Ishikawa (cell line): ENCODE data around the gene ZNF467.
A peak's percentile ranks its signal among the peaks of the same experiment; 100 is the strongest.

ENCODE experiments used
- CEBPB ChIP-seq: IDR thresholded peaks from 2 replicates; pipeline ENCODE4 v1.6.1; 2012
- CREB1 ChIP-seq: IDR thresholded peaks from 2 replicates; pipeline ENCODE4 v1.6.1; 2012; ENCODE audit warnings: low read depth
- EGR1 ChIP-seq: IDR thresholded peaks from 2 replicates; pipeline ENCODE4 v1.6.1; 2012
- EP300 ChIP-seq: IDR thresholded peaks from 2 replicates; pipeline ENCODE4 v1.6.1; 2012; ENCODE audit warnings: borderline replicate concordance
- FOXM1 ChIP-seq: IDR thresholded peaks from 2 replicates; pipeline ENCODE4 v1.6.1; 2012; ENCODE audit warnings: low read depth, borderline replicate concordance
- MAX ChIP-seq: IDR thresholded peaks from 2 replicates; pipeline ENCODE4 v1.6.1; 2012
- NFIC ChIP-seq: IDR thresholded peaks from 2 replicates; pipeline ENCODE4 v1.6.1; 2012
- RAD21 ChIP-seq: IDR thresholded peaks from 2 replicates; pipeline ENCODE4 v1.6.1; 2012; ENCODE audit warnings: low read depth
- REST ChIP-seq: IDR thresholded peaks from 2 replicates; pipeline ENCODE4 v1.6.1; 2012; ENCODE audit warnings: low read depth, mild to moderate bottlenecking
- TAF1 ChIP-seq: IDR thresholded peaks from 2 replicates; pipeline ENCODE4 v1.6.1; 2012; ENCODE audit warnings: low read depth, mild to moderate bottlenecking
- TCF12 ChIP-seq: IDR thresholded peaks from 2 replicates; pipeline ENCODE4 v1.6.1; 2012; ENCODE audit warnings: low read depth
- TEAD4 ChIP-seq: IDR thresholded peaks from 2 replicates; pipeline ENCODE4 v1.6.1; 2012
- USF1 ChIP-seq: IDR thresholded peaks from 2 replicates; pipeline ENCODE4 v1.6.1; 2012
- YY1 ChIP-seq: IDR thresholded peaks from 2 replicates; pipeline ENCODE4 v1.6.1; 2012; ENCODE audit warnings: low read depth
- ZBTB7A ChIP-seq: IDR thresholded peaks from 2 replicates; pipeline ENCODE4 v1.6.1; 2012; ENCODE audit warnings: low read depth

The ZNF467 gene

DNA sequence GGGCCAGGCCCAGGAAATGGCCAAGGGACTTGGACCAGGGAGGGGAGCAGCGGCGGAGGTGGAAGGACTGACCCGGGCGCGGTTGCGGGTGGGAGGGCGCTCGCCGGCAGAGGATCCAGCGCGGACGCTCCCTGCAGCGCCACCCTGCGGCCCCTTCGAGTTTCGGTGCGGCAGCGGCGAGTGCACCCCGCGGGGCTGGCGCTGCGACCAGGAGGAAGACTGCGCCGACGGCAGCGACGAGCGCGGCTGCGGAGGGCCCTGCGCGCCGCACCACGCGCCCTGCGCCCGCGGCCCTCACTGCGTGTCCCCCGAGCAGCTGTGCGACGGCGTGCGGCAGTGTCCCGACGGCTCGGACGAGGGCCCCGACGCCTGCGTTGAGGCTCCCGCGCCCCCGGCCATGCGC lies 16.8 kb upstream of the ZNF467 start:
- TF ChIP-seq EGR1 (no peak), CEBPB (no peak), RAD21 (no peak), USF1 (no peak), YY1 (no peak), NFIC (no peak), TAF1 (no peak), FOXM1 (no peak), MAX (no peak), ZBTB7A (no peak), TCF12 (no peak), TEAD4 (no peak)

DNA sequence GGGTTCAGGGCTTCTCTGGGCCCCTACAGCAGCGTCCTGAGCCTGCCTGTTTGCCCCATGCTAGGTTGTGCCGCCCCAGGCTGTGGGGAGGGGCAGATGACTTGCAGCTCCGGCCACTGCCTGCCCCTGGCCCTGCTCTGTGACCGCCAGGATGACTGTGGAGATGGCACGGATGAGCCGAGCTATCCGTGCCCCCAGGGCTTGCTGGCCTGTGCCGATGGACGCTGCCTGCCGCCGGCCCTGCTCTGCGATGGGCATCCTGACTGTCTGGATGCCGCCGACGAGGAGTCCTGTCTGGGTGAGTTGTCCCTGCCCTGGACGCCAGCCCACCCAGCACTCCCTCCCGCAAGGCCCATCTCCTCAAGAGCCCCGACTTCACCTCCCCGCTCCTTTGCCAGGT lies 15.7 kb upstream of the ZNF467 start:
- no peak for TF ChIP-seq ZBTB7A
- no peak for TF ChIP-seq CEBPB
- no peak for TF ChIP-seq MAX
- TF ChIP-seq FOXM1 = no peak
- no peak for TF ChIP-seq USF1
- no peak for TF ChIP-seq CREB1
- no peak for TF ChIP-seq TAF1
- no peak for TF ChIP-seq EP300
- TF ChIP-seq YY1 = no peak

DNA sequence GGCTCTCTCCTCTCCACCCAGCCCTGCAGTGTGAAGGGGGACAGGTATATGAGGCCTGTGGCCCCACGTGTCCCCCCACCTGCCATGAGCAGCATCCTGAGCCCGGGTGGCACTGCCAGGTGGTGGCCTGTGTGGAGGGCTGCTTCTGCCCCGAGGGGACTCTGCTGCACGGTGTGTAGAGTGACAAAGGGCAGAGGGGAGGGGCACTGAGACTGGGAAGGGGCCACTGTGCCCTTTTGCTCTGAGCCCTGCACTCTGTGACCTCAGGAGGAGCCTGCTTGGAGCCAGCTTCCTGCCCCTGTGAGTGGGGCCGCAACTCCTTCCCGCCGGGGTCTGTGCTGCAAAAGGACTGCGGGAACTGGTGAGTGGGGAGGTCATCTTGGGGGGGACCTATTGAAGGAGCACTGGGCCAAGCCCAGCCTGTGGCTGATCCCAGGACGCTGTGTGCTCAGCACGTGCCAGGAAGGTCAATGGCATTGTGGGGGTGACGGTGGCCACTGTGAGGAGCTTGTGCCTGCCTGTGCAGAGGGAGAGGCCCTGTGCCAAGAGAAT lies 15.0 kb upstream of the ZNF467 start:
- TF ChIP-seq NFIC (no peak), EP300 (no peak), CREB1 (no peak), RAD21 (no peak), ZBTB7A (no peak)

DNA sequence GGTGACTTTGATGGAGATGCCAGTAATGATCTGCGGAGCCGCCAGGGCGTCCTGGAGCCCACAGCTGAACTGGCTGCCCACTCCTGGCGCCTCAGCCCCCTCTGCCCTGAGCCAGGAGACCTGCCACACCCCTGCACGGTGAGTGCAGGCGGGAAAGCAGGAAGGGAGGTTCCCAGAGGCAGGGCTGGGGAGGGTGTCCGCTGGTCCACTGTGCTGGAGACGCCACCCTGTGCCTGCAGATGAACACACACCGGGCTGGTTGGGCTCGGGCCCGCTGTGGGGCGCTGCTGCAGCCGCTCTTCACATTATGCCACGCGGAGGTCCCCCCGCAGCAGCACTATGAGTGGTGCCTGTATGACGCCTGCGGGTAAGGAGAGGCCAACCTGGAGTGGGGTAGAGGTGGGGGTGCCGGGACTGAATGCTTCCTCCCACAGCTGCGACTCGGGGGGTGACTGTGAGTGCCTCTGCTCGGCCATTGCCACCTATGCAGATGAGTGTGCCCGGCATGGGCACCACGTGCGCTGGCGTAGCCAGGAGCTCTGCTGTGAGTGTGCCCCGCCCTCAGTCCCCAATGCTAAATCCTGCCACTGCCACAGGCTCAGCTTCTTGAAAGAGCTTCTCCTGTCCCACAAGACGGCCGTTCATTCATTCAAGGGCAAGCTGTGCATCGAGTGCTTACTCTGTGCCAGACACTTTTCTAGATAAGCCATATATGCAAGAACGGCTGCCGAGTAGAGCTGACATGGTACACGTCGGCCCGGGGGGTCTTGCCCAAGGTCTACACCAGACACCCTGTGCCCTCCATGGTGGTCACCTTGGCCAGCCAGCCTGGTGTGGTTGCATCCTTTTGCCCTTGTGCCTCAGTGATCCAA lies 14.3 kb upstream of the ZNF467 start:
- TF ChIP-seq MAX = no peak
- TF ChIP-seq NFIC = no peak
- peak; percentile 37; the same call in 1 of the 2 replicates for TF ChIP-seq RAD21
- TF ChIP-seq CREB1 = no peak
- TF ChIP-seq ZBTB7A = no peak
- TF ChIP-seq USF1 = no peak
- no peak for TF ChIP-seq TEAD4

DNA sequence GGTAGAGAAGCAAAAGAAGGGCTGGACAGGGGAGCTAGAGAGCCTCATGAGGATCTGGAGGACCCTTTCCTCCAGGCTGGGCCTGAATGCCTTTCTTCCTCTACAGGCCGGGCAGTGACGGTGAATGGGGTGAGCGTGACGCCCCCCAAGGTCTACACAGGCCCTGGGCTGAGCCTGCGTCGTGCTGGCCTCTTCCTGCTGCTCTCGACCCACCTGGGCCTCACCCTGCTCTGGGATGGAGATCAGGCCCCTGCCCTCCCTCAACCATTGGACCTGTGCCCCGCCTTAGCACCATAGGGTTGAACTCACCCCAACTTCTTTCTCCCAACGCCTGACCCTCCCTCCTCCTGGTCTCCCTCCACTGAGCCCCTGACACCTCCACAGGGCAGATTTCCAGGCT lies 12.6 kb upstream of the ZNF467 start:
- TF ChIP-seq CREB1 (no peak), NFIC (no peak), ZBTB7A (no peak), FOXM1 (no peak), CEBPB (no peak), EGR1 (no peak), TCF12 (no peak), RAD21 (no peak), YY1 (no peak)

- TF ChIP-seq TAF1 (no peak), RAD21 (no peak), NFIC (no peak), USF1 (no peak), MAX (no peak), TCF12 (no peak), CREB1 (no peak), FOXM1 (no peak), ZBTB7A (no peak), EGR1 (no peak), REST (no peak), EP300 (no peak), TEAD4 (no peak), YY1 (no peak)
Observed at GRCh38 chr7:149785402-149785801, 12.0 kb upstream of the ZNF467 start.
